HK-2 (cell line): ENCODE measurements around the gene MICAL1.

Experiments used
- DNase-seq: peaks from one replicate; pipeline ENCODE4 v3.0.0-alpha.2; 2018; ENCODE audit not compliant: unreplicated experiment

Gene MICAL1

GRCh38 chr6:109455437-109456110 is at the start of gene MICAL1:
MICAL1 (minus strand) TSS chr6:109455772; CDS start chr6:109454196, 1,576 bp downstream.
- peak; percentile 67 for DNase-seq

GRCh38 chr6:109503327-109504224 is 48.0 kb upstream of the MICAL1 start:
- DNase-seq, result no peak

- no peak for DNase-seq
Measured at GRCh38 chr6:109498936-109499335, 43.4 kb upstream of the MICAL1 start.

GRCh38 chr6:109498052-109498451 is 42.5 kb upstream of the MICAL1 start:
- DNase-seq, result no peak

GRCh38 chr6:109496036-109496772 is 40.6 kb upstream of the MICAL1 start:
- DNase-seq, result no peak

GRCh38 chr6:109493865-109494264 is 38.3 kb upstream of the MICAL1 start:
- no peak for DNase-seq

- no peak for DNase-seq
Measured at GRCh38 chr6:109491207-109491938, 35.8 kb upstream of the MICAL1 start.

GRCh38 chr6:109490713-109491112 is 35.1 kb upstream of the MICAL1 start:
- no peak for DNase-seq

GRCh38 chr6:109488001-109488400 is 32.4 kb upstream of the MICAL1 start:
- DNase-seq, result no peak

GRCh38 chr6:109486068-109486467 is 30.5 kb upstream of the MICAL1 start:
- no peak for DNase-seq

GRCh38 chr6:109485266-109485935 is 29.8 kb upstream of the MICAL1 start:
- no peak for DNase-seq

- no peak for DNase-seq
Measured at GRCh38 chr6:109484122-109484521, 28.6 kb upstream of the MICAL1 start.

GRCh38 chr6:109483735-109484057 is 28.1 kb upstream of the MICAL1 start:
- no peak for DNase-seq

GRCh38 chr6:109482905-109483734 is 27.5 kb upstream of the MICAL1 start, which contains the start of gene ZBTB24:
ZBTB24 (minus strand) TSS chr6:109483219; CDS start chr6:109482026, 1,193 bp downstream.
- DNase-seq, result peak; percentile 91

GRCh38 chr6:109480993-109481480 is 25.5 kb upstream of the MICAL1 start:
- DNase-seq, result no peak

- no peak for DNase-seq
Measured at GRCh38 chr6:109478841-109479624, 23.5 kb upstream of the MICAL1 start.

- no peak for DNase-seq
Measured at GRCh38 chr6:109478222-109478805, 22.7 kb upstream of the MICAL1 start.

- no peak for DNase-seq
Measured at GRCh38 chr6:109477725-109478124, 22.2 kb upstream of the MICAL1 start.

GRCh38 chr6:109477184-109477583 is 21.6 kb upstream of the MICAL1 start:
- no peak for DNase-seq
